Measurements from ENCODE around the gene BCAS3.
A peak's percentile ranks its signal among the peaks of the same experiment; 100 is the strongest.
"Not testable (repeated sequence)": the region's sequence is repeated elsewhere in the genome, so short reads cannot be mapped to it uniquely, and the experiment has no call there.

The BCAS3 gene

DNA sequence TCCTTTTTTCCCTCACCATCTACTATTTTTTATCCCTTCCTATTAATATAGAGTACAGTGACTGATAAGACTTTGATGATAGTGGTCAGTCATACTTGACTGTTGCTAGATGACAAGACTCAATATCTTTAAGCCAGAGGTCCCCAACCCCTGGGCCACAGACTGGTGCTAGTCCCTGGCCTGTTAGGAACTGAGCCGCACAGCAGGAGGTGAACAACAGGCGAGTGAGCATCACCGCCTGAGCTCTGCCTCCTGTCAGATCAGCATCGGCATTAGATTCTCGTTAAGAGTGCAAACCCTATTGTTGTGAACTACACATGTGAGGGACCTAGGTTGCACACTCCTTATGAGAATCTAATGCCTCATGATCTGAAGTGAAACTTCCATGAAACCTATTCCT lies 341.3 kb downstream of the BCAS3 start:
- Mint-ChIP-seq H3K9me3 (no peaks in the 10 kb centered on the region), H3K4me1 (no peaks in the 10 kb centered on the region), H3K27ac (no peak overlapping the region), H3K36me3 (no peaks in the 10 kb centered on the region), H3K4me3 (no peak overlapping the region)
- DNase-seq (ENCODE audit: low spot score in 2 of 2) (no peak), ATAC-seq (no peak)

DNA sequence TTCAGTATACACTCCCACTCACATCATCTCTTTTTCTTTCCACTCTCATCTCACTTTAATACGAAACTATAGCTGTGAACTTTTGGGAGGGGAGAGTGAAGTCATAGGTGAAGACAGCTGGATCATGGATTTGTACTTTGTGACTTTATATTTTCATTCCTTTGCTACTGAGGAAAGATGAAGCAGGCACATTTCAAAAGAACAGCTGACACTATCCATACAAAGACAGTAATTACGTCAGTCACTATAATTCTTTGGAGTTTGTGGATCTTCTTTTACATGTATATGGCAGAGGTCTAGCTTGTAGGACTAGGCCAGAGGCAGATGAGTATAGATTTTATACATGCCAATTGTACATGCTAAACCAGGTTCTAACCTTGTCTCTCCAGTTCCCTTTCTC lies 346.3 kb downstream of the BCAS3 start:
- H3K4me3 Mint-ChIP-seq, result no peak overlapping the region
- no peak for ATAC-seq
- no peak for DNase-seq (ENCODE audit: low spot score in 2 of 2)
- H3K9me3 Mint-ChIP-seq, result no peaks in the 10 kb centered on the region
- H3K27ac Mint-ChIP-seq, result no peak overlapping the region
- H3K4me1 Mint-ChIP-seq, result no peaks in the 10 kb centered on the region
- no peaks in the 10 kb centered on the region for H3K36me3 Mint-ChIP-seq

DNA sequence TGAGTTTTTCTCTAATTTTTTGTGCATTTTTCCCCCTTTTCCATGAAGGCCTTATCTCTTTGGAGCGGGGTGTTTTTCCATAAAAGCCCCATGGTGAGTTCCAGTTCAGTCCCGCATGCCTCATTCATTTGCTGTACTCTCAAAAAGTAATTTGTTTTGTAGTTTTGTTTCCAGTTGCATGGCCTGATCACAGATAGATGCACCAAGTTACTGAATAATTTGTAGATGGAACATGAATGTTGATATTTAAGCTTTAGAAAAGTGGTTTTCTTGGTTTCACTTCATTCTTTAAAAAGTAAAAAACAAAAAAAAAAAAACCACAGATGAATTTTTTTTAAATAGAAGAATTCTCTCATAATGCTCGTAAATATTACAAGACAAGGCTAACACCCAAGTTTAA lies 349.2 kb downstream of the BCAS3 start:
- Mint-ChIP-seq H3K9me3 (no peaks in the 10 kb centered on the region), H3K27ac (no peak overlapping the region), H3K36me3 (no peaks in the 10 kb centered on the region), H3K4me3 (no peak overlapping the region), H3K4me1 (no peaks in the 10 kb centered on the region)
- DNase-seq (ENCODE audit: low spot score in 2 of 2) (no peak), ATAC-seq (no peak)

DNA sequence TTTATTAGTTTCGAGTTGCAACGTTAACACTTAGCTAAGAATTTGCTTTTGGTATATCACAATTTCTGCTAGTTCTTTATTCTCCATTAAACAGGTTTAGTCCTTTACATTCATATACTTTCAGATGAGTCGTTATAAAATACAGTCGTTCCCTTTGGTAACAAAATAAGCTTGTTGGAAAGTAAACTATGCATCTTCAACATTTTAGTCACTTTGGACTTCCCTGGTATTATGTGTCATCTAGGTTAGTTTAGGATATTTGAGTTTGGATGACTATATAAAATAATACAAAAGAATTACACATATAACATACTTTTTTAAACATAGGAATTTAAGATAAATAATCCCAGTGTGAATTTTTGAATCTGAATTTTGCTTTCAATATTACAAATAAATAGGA lies 351.5 kb downstream of the BCAS3 start:
- Mint-ChIP-seq H3K36me3 (no peaks in the 10 kb centered on the region), H3K4me3 (no peak overlapping the region), H3K9me3 (no peaks in the 10 kb centered on the region), H3K4me1 (no peaks in the 10 kb centered on the region), H3K27ac (no peak overlapping the region)
- DNase-seq (ENCODE audit: low spot score in 2 of 2), result no peak
- ATAC-seq, result no peak

DNA sequence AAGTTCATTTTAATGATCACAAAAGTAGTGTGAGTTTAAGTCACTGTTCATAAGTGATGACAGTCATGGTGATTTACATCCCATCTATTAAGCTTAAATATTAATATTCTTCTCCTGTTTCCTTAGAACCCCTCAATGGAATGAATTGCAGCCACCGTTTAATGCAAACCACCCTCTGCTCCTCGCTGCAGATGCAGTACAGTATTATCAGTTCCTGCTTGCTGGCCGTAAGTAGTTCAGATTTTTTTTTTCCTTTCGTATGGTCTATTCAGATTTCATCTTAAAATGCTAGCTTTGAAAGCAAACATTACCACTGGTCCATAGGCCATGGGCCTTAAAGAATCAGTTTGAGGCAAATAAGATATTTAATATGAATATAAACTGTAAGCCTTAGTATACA lies 363.0 kb downstream of the BCAS3 start:
- Mint-ChIP-seq H3K27ac (no peak overlapping the region), H3K4me1 (no peaks in the 10 kb centered on the region), H3K4me3 (no peak overlapping the region), H3K9me3 (no peaks in the 10 kb centered on the region), H3K36me3 (peaks cover 18% of the 10 kb centered on the region)
- ATAC-seq (no peak), DNase-seq (ENCODE audit: low spot score in 2 of 2) (no peak)

DNA sequence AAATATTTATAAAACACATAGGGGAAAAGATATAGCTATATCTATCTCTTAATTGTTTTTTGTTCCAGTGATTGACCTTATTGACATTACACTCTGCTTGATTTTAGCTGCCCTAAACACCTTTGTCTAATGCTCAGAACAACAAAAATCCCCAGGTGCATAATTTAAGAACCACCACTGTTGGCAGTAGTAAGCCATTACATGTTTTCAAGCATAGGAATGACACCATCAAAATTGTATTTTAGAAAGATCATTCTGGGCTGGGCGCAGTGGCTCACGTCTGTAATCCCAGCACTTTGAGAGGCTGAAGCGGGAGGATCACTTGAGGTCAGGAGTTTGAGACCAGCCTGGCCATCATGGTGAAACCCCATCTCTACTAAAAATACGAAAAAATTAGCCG lies 364.7 kb downstream of the BCAS3 start:
- not testable (repeated sequence) for H3K4me1 Mint-ChIP-seq; H3K9me3 Mint-ChIP-seq; H3K4me3 Mint-ChIP-seq; ATAC-seq; H3K27ac Mint-ChIP-seq; DNase-seq (ENCODE audit: low spot score in 2 of 2)
- H3K36me3 Mint-ChIP-seq, result peaks cover 18% of the 10 kb centered on the region

DNA sequence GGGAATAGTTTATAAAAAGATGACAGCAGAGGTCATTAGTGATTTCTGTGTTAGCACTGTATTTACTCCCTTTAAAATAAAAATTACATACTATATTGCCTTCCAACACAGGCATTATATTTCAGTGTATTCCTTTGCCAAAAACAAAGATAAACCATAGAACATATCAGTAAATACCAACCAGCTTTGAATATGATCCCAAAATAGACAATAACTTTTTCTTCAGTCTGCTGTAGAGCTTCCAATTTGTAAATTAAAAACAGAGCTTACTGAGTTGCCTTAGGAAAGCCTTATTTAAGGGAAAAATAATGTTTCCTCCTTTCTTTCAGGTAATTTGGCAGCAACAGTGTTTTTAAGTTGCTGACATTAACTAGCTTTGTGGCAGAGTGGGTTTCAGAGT lies 369.9 kb downstream of the BCAS3 start:
- DNase-seq (ENCODE audit: low spot score in 2 of 2), result no peak
- no peaks in the 10 kb centered on the region for H3K36me3 Mint-ChIP-seq
- ATAC-seq, result no peak
- H3K9me3 Mint-ChIP-seq, result no peaks in the 10 kb centered on the region
- peaks cover 12% of the 10 kb centered on the region for H3K4me1 Mint-ChIP-seq
- no peak overlapping the region for H3K27ac Mint-ChIP-seq
- no peak overlapping the region for H3K4me3 Mint-ChIP-seq

DNA sequence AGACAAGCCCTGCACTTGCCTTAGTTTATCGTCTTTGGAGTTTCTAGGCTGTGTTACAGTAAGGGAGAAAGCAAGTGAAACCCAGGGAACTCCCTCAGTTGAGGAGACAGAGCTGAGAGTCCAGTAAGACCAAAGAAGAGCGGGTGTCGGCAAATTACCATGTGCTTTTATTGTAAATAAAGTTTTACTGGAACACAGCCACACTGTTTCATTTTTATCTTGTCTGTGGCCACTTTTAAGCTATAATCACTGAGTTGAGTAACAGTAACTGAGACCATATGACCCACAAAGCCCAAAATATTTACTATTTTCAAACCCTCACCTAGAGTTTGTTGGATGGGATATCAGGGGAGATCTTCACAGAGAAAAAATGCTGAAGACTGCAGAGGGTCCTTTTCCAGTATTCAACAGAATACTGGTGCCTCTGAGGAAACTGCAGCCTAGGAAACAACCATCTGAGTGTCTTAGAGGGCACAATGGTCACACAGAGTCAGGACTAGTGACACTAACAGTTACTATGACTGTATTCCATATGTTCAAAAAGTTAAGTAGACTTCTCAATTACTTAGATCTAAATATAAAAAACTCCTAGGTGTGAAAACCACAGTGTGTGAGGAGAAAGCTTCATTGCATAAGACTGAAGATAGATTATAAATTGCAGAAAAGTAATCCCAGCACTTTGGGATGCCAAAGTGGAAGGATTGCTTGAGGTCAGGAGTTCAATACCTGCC lies 370.9 kb downstream of the BCAS3 start:
- ATAC-seq (peak; percentile 64), DNase-seq (ENCODE audit: low spot score in 2 of 2) (no peak)
- H3K4me3 Mint-ChIP-seq, result no peak overlapping the region
- no peaks in the 10 kb centered on the region for H3K9me3 Mint-ChIP-seq
- H3K4me1 Mint-ChIP-seq, result peaks cover 12% of the 10 kb centered on the region
- H3K36me3 Mint-ChIP-seq, result no peaks in the 10 kb centered on the region
- H3K27ac Mint-ChIP-seq, result peak overlapping the region; percentile 21

DNA sequence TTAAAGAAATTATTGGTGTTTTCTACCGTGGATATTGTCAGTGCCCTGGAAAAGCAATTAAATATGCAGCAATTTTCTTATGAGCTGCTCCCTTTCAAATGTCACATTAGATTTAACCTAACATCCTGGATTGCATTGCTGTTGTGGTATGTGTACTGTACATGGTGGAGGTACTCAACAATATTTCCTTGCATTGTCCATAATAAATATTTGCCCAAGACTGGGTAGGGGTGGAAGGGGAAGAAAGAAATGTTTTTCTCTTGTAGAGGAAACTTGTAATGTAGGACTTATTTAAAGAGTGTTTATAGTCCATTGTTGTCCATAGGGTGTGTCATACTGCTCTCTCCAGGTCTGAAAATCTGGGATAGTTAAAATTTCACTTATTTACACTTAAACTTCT lies 375.8 kb downstream of the BCAS3 start:
- H3K9me3 Mint-ChIP-seq, result no peaks in the 10 kb centered on the region
- ATAC-seq, result no peak
- H3K27ac Mint-ChIP-seq, result no peak overlapping the region
- no peaks in the 10 kb centered on the region for H3K36me3 Mint-ChIP-seq
- no peak for DNase-seq (ENCODE audit: low spot score in 2 of 2)
- H3K4me3 Mint-ChIP-seq, result no peak overlapping the region
- peaks cover 13% of the 10 kb centered on the region for H3K4me1 Mint-ChIP-seq

DNA sequence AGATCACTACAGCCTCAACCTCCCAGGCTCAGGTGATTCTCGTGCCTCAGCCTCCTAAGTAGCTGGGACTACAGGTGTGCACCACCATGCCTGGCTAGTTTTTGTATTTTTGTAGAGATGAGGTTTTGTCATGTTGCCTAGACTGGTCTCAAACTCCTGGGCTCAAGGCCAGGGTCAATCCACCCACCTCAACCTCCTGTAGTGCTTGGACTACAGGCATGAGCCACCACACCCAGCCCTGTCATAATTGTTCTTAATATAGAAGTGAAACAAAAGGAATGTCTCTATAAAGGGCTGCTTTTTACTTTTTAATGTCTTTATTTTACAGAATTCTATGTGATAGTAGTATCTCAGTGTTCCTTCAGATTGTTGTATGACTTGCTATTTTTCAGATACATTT lies 376.8 kb downstream of the BCAS3 start:
- no peaks in the 10 kb centered on the region for H3K36me3 Mint-ChIP-seq

DNA sequence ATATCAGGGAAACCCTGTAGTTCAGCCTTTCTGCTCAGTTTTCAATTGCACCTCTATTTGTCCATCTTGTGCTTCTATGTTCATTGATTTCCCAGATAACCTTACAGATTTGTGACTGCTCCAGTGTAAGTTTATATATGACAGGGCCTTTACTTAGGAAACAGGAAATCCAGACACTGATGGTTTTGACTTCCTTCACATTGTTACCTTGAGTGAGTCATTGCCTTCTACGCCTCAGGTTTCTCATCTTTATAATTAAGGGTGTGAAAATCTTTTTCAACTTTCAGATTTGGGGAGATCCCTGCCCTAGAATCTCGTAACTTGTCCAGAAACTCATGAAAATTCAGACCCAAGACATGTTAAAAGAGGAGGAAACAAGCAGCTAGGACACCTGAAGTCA lies 379.6 kb downstream of the BCAS3 start:
- H3K4me3 Mint-ChIP-seq, result no peak overlapping the region

More for the DNA sequence above, 376.8 kb downstream of the BCAS3 start:
- Mint-ChIP-seq H3K4me1 (peaks cover 6% of the 10 kb centered on the region), H3K4me3 (no peak overlapping the region), H3K9me3 (no peaks in the 10 kb centered on the region), H3K27ac (no peak overlapping the region)
- DNase-seq (ENCODE audit: low spot score in 2 of 2) (no peak), ATAC-seq (no peak)

DNA sequence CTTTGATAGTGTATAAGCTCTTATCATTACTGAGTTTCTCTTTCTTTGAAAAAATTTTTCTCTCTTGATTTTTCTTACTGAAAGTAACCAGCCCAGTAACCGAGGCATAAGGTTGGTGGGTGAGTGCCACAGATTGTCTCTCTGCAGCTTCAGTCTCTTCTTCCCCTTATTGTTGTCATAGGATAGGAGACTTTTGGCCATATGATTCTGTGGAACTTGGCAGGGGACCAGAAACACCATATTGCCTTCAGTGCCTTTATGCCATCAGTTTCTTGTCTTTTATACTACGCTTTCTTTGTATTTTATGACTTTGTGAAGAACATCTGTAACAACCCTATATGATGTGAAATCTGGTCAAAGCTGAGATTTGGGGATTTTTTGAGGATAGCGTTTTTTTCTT lies 380.4 kb downstream of the BCAS3 start:
- H3K4me3 Mint-ChIP-seq, result no peak overlapping the region
- ATAC-seq (no peak), DNase-seq (ENCODE audit: low spot score in 2 of 2) (no peak)
- H3K4me1 Mint-ChIP-seq, result peaks cover 6% of the 10 kb centered on the region
- H3K27ac Mint-ChIP-seq, result no peak overlapping the region
- no peaks in the 10 kb centered on the region for H3K36me3 Mint-ChIP-seq
- no peaks in the 10 kb centered on the region for H3K9me3 Mint-ChIP-seq

More for the DNA sequence above, 379.6 kb downstream of the BCAS3 start:
- no peaks in the 10 kb centered on the region for H3K36me3 Mint-ChIP-seq
- no peaks in the 10 kb centered on the region for H3K9me3 Mint-ChIP-seq
- H3K27ac Mint-ChIP-seq, result no peak overlapping the region
- ATAC-seq (peak; percentile 83), DNase-seq (ENCODE audit: low spot score in 2 of 2) (no peak)
- peaks cover 6% of the 10 kb centered on the region for H3K4me1 Mint-ChIP-seq

DNA sequence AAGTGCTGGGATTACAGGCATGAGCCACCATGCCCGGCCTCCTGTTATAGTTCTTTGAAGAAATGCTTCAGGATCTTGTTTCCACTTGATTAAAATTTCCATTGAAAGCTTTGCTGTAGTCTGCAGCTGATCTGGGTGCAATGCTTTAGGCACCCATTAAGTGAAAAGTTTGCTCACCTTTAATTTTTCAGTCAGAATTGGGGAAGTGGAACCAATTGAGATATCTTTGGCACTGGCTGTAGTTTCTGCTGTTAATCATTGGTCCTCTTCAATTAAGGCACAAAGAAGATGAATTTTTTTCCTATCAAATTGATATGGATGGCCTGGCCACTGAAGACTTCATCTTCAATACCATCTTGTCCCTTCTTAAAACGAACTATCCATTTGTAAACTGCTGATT lies 385.9 kb downstream of the BCAS3 start:
- DNase-seq (ENCODE audit: low spot score in 2 of 2) (no peak), ATAC-seq (no peak)

DNA sequence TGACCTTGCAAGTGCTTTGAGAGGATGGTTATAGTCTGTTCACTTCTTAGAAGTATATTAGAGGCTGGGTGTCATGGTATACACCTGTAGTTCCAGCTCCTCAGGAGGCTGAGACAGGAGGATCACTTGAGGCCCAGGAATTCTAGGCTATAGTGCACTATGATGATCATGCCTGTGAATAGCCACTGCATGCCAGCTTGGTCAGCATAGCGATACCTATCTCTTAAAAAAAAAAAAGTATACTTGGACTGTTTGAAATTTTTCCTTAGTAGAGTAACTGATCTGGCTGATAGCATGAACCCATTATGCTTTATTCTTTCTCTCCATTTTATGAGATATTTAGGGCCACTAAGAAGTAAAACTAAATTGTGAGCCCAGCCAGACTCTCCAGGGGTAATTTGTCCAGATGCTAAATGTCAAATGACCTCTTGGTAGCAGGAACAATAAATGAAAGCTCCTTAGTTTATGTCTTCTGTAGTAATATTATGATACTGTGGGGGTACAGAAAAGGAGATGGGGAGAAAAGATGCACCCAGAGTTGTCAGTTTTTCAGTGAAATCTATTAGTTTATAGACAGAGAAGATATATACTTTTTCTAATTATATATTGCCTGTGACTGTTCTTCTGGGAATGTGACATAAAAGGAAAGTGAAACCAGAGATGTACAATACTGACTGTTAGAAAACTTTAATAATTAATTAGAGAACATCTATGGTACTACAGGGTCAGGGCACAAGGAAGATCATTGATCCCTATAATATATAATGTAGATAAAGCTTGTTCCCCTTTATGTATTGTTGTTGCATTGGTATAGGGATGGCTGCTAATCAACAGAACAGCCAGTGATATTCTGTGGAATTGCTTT lies 386.7 kb downstream of the BCAS3 start:
- H3K9me3 Mint-ChIP-seq, result no peaks in the 10 kb centered on the region
- ATAC-seq (no peak), DNase-seq (ENCODE audit: low spot score in 2 of 2) (no peak)
- H3K4me1 Mint-ChIP-seq, result no peaks in the 10 kb centered on the region
- no peak overlapping the region for H3K27ac Mint-ChIP-seq
- no peak overlapping the region for H3K4me3 Mint-ChIP-seq
- H3K36me3 Mint-ChIP-seq, result no peaks in the 10 kb centered on the region

More for the DNA sequence above, 385.9 kb downstream of the BCAS3 start:
- H3K9me3 Mint-ChIP-seq, result no peaks in the 10 kb centered on the region
- no peak overlapping the region for H3K4me3 Mint-ChIP-seq
- H3K27ac Mint-ChIP-seq, result no peak overlapping the region
- no peaks in the 10 kb centered on the region for H3K36me3 Mint-ChIP-seq
- H3K4me1 Mint-ChIP-seq, result no peaks in the 10 kb centered on the region

DNA sequence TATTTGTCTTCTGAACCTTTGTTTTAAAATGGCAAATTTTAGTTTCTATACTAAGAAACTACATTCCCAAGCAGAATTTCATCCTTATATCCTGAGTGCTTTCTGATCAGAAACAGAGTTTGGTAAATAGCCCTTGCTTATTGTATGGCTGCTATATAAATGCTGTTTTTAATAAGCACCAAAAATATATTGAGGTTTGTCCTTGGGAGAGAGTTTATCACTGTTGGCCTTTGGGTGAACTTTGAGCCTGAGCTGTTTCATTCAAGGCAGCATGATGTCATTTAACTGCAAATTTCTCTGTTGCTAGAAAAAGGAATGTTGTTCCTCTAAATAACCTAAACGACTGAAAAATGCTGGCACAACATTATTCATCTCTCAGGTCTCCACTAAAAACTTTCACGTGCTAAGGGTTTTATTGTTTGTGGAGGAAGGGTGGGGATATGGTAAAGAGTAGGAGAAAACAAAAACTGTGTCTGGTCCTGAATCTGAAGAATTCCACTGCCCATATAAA lies 387.7 kb downstream of the BCAS3 start:
- no peak for DNase-seq (ENCODE audit: low spot score in 2 of 2)
- H3K4me1 Mint-ChIP-seq, result no peaks in the 10 kb centered on the region
- H3K36me3 Mint-ChIP-seq, result no peaks in the 10 kb centered on the region
- no peak overlapping the region for H3K27ac Mint-ChIP-seq
- H3K4me3 Mint-ChIP-seq, result no peak overlapping the region
- no peaks in the 10 kb centered on the region for H3K9me3 Mint-ChIP-seq
- no peak for ATAC-seq

DNA sequence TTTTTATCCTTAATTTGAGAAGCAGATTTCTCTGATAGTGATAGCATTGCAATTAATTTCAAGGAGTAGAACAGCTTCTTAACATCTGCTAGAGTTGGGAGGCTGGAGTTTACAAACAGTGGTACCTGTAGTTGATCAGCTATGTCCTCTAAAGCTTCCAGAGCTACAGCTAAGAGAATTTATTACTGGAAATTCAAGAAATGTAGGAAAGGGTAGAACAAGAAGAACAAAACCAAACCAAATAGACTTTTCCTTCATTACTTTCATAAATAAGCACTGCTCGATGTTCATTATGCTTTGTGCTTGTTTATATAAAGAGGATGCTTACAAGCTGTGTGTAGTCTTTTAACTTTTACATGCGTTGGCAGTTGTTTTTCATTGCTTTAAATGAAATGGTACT lies 388.4 kb downstream of the BCAS3 start:
- no peaks in the 10 kb centered on the region for H3K4me1 Mint-ChIP-seq
- H3K27ac Mint-ChIP-seq, result no peak overlapping the region
- no peaks in the 10 kb centered on the region for H3K9me3 Mint-ChIP-seq
- no peaks in the 10 kb centered on the region for H3K36me3 Mint-ChIP-seq
- ATAC-seq (no peak), DNase-seq (ENCODE audit: low spot score in 2 of 2) (no peak)
- no peak overlapping the region for H3K4me3 Mint-ChIP-seq

All from stimulated activated effector memory CD8-positive, alpha-beta T cell treated with anti-CD3 and anti-CD28 coated beads, Interleukin-12 subunit alpha, Interleukin-12 subunit beta, amount 100 ng/mL, for 72 hours (primary cell).